Measurements from ENCODE around the gene MSANTD7. TPM values are rescaled to one million over a fixed set of nuclear protein-coding genes. Genes with fewer than 3 reads are reported as not detected.

MSANTD7 gene
- total RNA-seq, 1 experiment from 2014 or later = 14.3 TPM

GRCh38 chr10:14798636-14799035 lies 39.5 kb upstream of the MSANTD7 start:
- H2AFZ ChIP-seq (ENCODE audit: low read depth, low read length, poor library complexity, severe bottlenecking) = no peak overlapping the region
- no peak overlapping the region for H3K27ac ChIP-seq (ENCODE audit: low read depth, low read length)
- no peak overlapping the region for H3K4me3 ChIP-seq (replicated peaks in 1 of 2; ENCODE audit: low read depth in 1 of 2, low read length in 2 of 2)
- no peaks in the 10 kb centered on the region for H3K9me3 ChIP-seq (ENCODE audit: control insufficient read depth in 1 of 2, insufficient read depth in 1 of 2, low read depth in 1 of 2, low read length in 2 of 2)
- H3K79me2 ChIP-seq (ENCODE audit: insufficient read depth, low read length) = no peaks in the 10 kb centered on the region
- ChIA-PET RAD21 (ENCODE audit: low non-redundant PET in 1 of 2, low total read pairs in 2 of 2, uncharacterized antibody in 2 of 2, unreplicated experiment in 2 of 2) (no interaction called here), POLR2A (no interaction called here), CTCF (no interaction called here)
- no peak for TF ChIP-seq POLR2A (IDR thresholded peaks at IDR 0.05; ENCODE audit: borderline replicate concordance, extremely low read depth, insufficient read depth, insufficient read length)
- no peak for TF ChIP-seq ZNF274 (IDR thresholded peaks at IDR 0.05; ENCODE audit: low read depth, low read length)
- TF ChIP-seq, protein P1, sequence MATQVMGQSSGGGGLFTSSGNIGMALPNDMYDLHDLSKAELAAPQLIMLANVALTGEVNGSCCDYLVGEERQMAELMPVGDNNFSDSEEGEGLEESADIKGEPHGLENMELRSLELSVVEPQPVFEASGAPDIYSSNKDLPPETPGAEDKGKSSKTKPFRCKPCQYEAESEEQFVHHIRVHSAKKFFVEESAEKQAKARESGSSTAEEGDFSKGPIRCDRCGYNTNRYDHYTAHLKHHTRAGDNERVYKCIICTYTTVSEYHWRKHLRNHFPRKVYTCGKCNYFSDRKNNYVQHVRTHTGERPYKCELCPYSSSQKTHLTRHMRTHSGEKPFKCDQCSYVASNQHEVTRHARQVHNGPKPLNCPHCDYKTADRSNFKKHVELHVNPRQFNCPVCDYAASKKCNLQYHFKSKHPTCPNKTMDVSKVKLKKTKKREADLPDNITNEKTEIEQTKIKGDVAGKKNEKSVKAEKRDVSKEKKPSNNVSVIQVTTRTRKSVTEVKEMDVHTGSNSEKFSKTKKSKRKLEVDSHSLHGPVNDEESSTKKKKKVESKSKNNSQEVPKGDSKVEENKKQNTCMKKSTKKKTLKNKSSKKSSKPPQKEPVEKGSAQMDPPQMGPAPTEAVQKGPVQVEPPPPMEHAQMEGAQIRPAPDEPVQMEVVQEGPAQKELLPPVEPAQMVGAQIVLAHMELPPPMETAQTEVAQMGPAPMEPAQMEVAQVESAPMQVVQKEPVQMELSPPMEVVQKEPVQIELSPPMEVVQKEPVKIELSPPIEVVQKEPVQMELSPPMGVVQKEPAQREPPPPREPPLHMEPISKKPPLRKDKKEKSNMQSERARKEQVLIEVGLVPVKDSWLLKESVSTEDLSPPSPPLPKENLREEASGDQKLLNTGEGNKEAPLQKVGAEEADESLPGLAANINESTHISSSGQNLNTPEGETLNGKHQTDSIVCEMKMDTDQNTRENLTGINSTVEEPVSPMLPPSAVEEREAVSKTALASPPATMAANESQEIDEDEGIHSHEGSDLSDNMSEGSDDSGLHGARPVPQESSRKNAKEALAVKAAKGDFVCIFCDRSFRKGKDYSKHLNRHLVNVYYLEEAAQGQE (IDR thresholded peaks at IDR 0.05; ENCODE audit: low read depth) = no peak
- no peak for TF ChIP-seq FOSL1 (IDR thresholded peaks at IDR 0.05; ENCODE audit: low read depth)
- no peak for TF ChIP-seq EZH2phosphoT487 (IDR thresholded peaks at IDR 0.05; ENCODE audit: borderline replicate concordance)
- no peak for TF ChIP-seq JUND (IDR thresholded peaks at IDR 0.05)
- no peak for TF ChIP-seq SP1 (IDR thresholded peaks at IDR 0.05; ENCODE audit: low read depth)
- no peak for TF ChIP-seq ELF1 (IDR thresholded peaks at IDR 0.05; ENCODE audit: borderline replicate concordance, low read depth)
- no peak for TF ChIP-seq MAX (IDR thresholded peaks at IDR 0.05)
- no TSS peak for BruUV-seq (replicated peaks)
- H3K27me3 ChIP-seq (ENCODE audit: insufficient read depth, low read length) = no peaks in the 10 kb centered on the region
- DNase-seq (ENCODE audit: low read depth, low spot score) (no peak), ATAC-seq (no peak)
- H4K20me1 ChIP-seq (ENCODE audit: insufficient read depth) = no peaks in the 10 kb centered on the region
- H3K4me2 ChIP-seq (ENCODE audit: low read length) = no peak overlapping the region
- no peaks in the 10 kb centered on the region for H3K9me2 ChIP-seq (ENCODE audit: insufficient read depth)
- no peak overlapping the region for H3K9ac ChIP-seq (ENCODE audit: low read length)
- H3K4me1 ChIP-seq (ENCODE audit: control insufficient read depth in 1 of 2, insufficient read depth in 2 of 2, low read length in 2 of 2) = no peaks in the 10 kb centered on the region
- intact Hi-C loops (cut with micrococcal nuclease) = no loop called here
- H3K36me3 ChIP-seq (ENCODE audit: control insufficient read depth in 1 of 2, insufficient read depth in 2 of 2, low read length in 2 of 2) = no peaks in the 10 kb centered on the region
